Measurements from ENCODE around the gene RALGAPB. TPM values are rescaled to one million over a fixed set of nuclear protein-coding genes. Genes with fewer than 3 reads are reported as not detected.

RALGAPB gene
- total and polyA plus RNA-seq, 12 donors, result 8.4 to 28.2 (median 25.6) TPM

- 76 to 77% methylated on average over 15 of the region's 15 CpGs for WGBS, 2 donors
- no peak for DNase-seq
- no peaks in the 10 kb centered on the region for H3K27me3 ChIP-seq
- peaks cover 0 to 100% (median 82%) of the 10 kb centered on the region in 9 donors for H3K36me3 ChIP-seq
- intact Hi-C loops (cut with DNase I), result no loop called here
- H3K27ac ChIP-seq, result no peak overlapping the region
- no peaks in the 10 kb centered on the region for H3K9me3 ChIP-seq
- H3K4me1 ChIP-seq, result peaks cover 0 to 26% (median 4%) of the 10 kb centered on the region in 9 donors
- ATAC-seq, result peak in 1 of 8 donors; percentile 68
- no peak overlapping the region for H3K4me3 ChIP-seq
- TF ChIP-seq CTCF (IDR thresholded peaks at IDR 0.05), result no peak
Measured at GRCh38 chr20:38426006-38426897, 46.4 kb upstream of the RALGAPB start.

GRCh38 chr20:38427655-38428023 is 45.0 kb upstream of the RALGAPB start:
- no peak overlapping the region for H3K27ac ChIP-seq
- no peak for TF ChIP-seq CTCF (IDR thresholded peaks at IDR 0.05)
- ATAC-seq (no peak), DNase-seq (no peak)
- H3K36me3 ChIP-seq, result peaks cover 0 to 100% (median 89%) of the 10 kb centered on the region in 9 donors
- H3K27me3 ChIP-seq, result no peaks in the 10 kb centered on the region
- H3K9me3 ChIP-seq, result peaks cover 0 to 6% (median 0%) of the 10 kb centered on the region in 11 donors
- no peak overlapping the region for H3K4me3 ChIP-seq
- intact Hi-C loops (cut with DNase I), result no loop called here
- peaks cover 0 to 20% (median 0%) of the 10 kb centered on the region in 9 donors for H3K4me1 ChIP-seq
- WGBS, 2 donors, result 85 to 88% methylated on average over 5 of the region's 5 CpGs

- ATAC-seq (no peak), DNase-seq (no peak)
- Histone ChIP-seq H3K4me3 (no peak overlapping the region), H3K4me1 (peaks cover 1 to 23% (median 7%) of the 10 kb centered on the region in 9 donors), H3K9me3 (peaks cover 0 to 6% (median 0%) of the 10 kb centered on the region in 11 donors), H3K36me3 (peaks cover 0 to 100% (median 84%) of the 10 kb centered on the region in 9 donors), H3K27ac (no peak overlapping the region), H3K27me3 (no peaks in the 10 kb centered on the region)
- TF ChIP-seq CTCF (IDR thresholded peaks at IDR 0.05), result no peak
- WGBS, 2 donors, result 97 to 100% methylated on average over 3 of the region's 3 CpGs
- intact Hi-C loops (cut with DNase I), result no loop called here
Measured at GRCh38 chr20:38428800-38429199, 43.8 kb upstream of the RALGAPB start.

GRCh38 chr20:38429301-38429700 is 43.3 kb upstream of the RALGAPB start:
- Histone ChIP-seq H3K4me3 (no peak overlapping the region), H3K9me3 (peaks cover 0 to 6% (median 0%) of the 10 kb centered on the region in 11 donors), H3K27me3 (no peaks in the 10 kb centered on the region), H3K4me1 (peaks cover 6 to 28% (median 12%) of the 10 kb centered on the region in 9 donors), H3K36me3 (peaks cover 0 to 100% (median 79%) of the 10 kb centered on the region in 9 donors), H3K27ac (no peak overlapping the region)
- intact Hi-C loops (cut with DNase I), result no loop called here
- no peak for TF ChIP-seq CTCF (IDR thresholded peaks at IDR 0.05)
- ATAC-seq, result no peak
- 86 to 88% methylated on average over 3 of the region's 3 CpGs for WGBS, 2 donors
- DNase-seq, result no peak
